Neuronal stem cell (in vitro differentiated cells): ENCODE data around the gene CFP.

Source experiments
- DNase-seq: peaks from one replicate; pipeline ENCODE4 v3.0.0-alpha.2; 2013; ENCODE audit warnings: low spot score
- H2AFZ ChIP-seq: one replicate; pipeline ENCODE4 v1.6.1; 2013; ENCODE audit warnings: mild to moderate bottlenecking, low read length, inconsistent platforms
- H2AK5ac ChIP-seq: 2 replicates; pipeline ENCODE4 v1.6.1; 2013; ENCODE audit warnings: low read depth, mild to moderate bottlenecking, inconsistent platforms, low read length, moderate library complexity, mixed read lengths
- H2BK120ac ChIP-seq: 2 replicates; pipeline ENCODE4 v1.6.1; 2013; ENCODE audit warnings: low read depth, mild to moderate bottlenecking, inconsistent platforms, low read length, moderate library complexity, mixed read lengths
- H2BK12ac ChIP-seq: one replicate; pipeline ENCODE4 v1.6.1; 2013; ENCODE audit warnings: low read length, inconsistent platforms
- H2BK15ac ChIP-seq: 2 replicates; pipeline ENCODE4 v1.6.1; 2013; ENCODE audit warnings: mild to moderate bottlenecking, low read length, inconsistent platforms, mixed read lengths
- H2BK5ac ChIP-seq: one replicate; pipeline ENCODE4 v1.6.1; 2013; ENCODE audit warnings: inconsistent platforms, mild to moderate bottlenecking, low read length, moderate library complexity
- H3K14ac ChIP-seq: one replicate; pipeline ENCODE4 v1.6.1; 2013; ENCODE audit warnings: low read length, inconsistent platforms
- H3K18ac ChIP-seq: 2 replicates; pipeline ENCODE4 v1.6.1; 2013; ENCODE audit warnings: low read length, inconsistent platforms
- H3K23ac ChIP-seq: 2 replicates; pipeline ENCODE4 v1.6.1; 2013; ENCODE audit warnings: low read depth, mild to moderate bottlenecking, mixed read lengths, low read length, inconsistent platforms; ENCODE audit not compliant: poor library complexity
- H3K27ac ChIP-seq: replicated peaks from 3 replicates; pipeline ENCODE4 v1.5.1; 2013; ENCODE audit warnings: low read length, inconsistent platforms
- H3K27me3 ChIP-seq, 3 experiments: 2 replicates each; pipeline ENCODE4 v1.6.1; 2013; ENCODE audit warnings: low read length in 3 of 3, mild to moderate bottlenecking in 2 of 3, inconsistent platforms in 1 of 3, low read depth in 1 of 3, mixed read lengths in 1 of 3, moderate library complexity in 1 of 3; ENCODE audit not compliant: control insufficient read depth in 3 of 3, insufficient read depth in 3 of 3
- H3K36me3 ChIP-seq, 2 donors: replicated peaks in 1 of 2; 2 replicates each; pipeline ENCODE4 v1.6.1; 2013; ENCODE audit warnings: low read length in 2 of 2; ENCODE audit not compliant: control insufficient read depth in 2 of 2, insufficient read depth in 2 of 2
- H3K4ac ChIP-seq: 2 replicates; pipeline ENCODE4 v1.6.1; 2013; ENCODE audit warnings: inconsistent platforms, mild to moderate bottlenecking, low read length, moderate library complexity
- H3K4me1 ChIP-seq, 2 donors: 1 replicate in 1 of 2; 2 replicates in 1 of 2; pipeline ENCODE4 v1.6.1; 2013; ENCODE audit warnings: low read length in 2 of 2, low read depth in 1 of 2; ENCODE audit not compliant: control insufficient read depth in 2 of 2, insufficient read depth in 1 of 2
- H3K4me2 ChIP-seq: one replicate; pipeline ENCODE4 v1.6.1; 2013; ENCODE audit warnings: mild to moderate bottlenecking, low read length, inconsistent platforms; ENCODE audit not compliant: insufficient read depth, poor library complexity, severe bottlenecking
- H3K4me3 ChIP-seq, 2 donors: 2 replicates each; pipeline ENCODE4 v1.5.1; 2013; ENCODE audit warnings: low read length in 2 of 2, mild to moderate bottlenecking in 2 of 2, inconsistent platforms in 1 of 2, moderate library complexity in 1 of 2
- H3K79me1 ChIP-seq: one replicate; pipeline ENCODE4 v1.6.1; 2013; ENCODE audit warnings: low read depth, mild to moderate bottlenecking, inconsistent platforms, low read length, moderate library complexity
- H3K9ac ChIP-seq: one replicate; pipeline ENCODE4 v1.6.1; 2013; ENCODE audit warnings: mild to moderate bottlenecking, low read depth, low read length, inconsistent platforms; ENCODE audit not compliant: poor library complexity
- H3K9me3 ChIP-seq, 2 donors: replicated peaks in 1 of 2; 2 replicates each; pipeline versions ENCODE3 to v1.6.1; 2013; ENCODE audit warnings: low read length in 2 of 2, mild to moderate bottlenecking in 2 of 2, inconsistent platforms in 1 of 2, low read depth in 1 of 2, mixed read lengths in 1 of 2, moderate library complexity in 1 of 2; ENCODE audit not compliant: control insufficient read depth in 2 of 2, insufficient read depth in 1 of 2
- H4K8ac ChIP-seq: one replicate; pipeline ENCODE4 v1.6.1; 2013; ENCODE audit warnings: low read depth, mild to moderate bottlenecking, inconsistent platforms, low read length, moderate library complexity
- H4K91ac ChIP-seq: one replicate; pipeline ENCODE4 v1.6.1; 2013; ENCODE audit warnings: low read length, low read depth, mild to moderate bottlenecking, inconsistent platforms; ENCODE audit not compliant: poor library complexity
- whole genome bisulfite sequencing, 2 donors: extraction: QIAGEN DNeasy Blood & Tissue Kit; methylation state at CpG; one replicate each; pipeline ENCODE4 v1.1.7; 2013; ENCODE audit warnings: missing lambda C conversion rate in 2 of 2, mixed read lengths in 1 of 2; ENCODE audit not compliant: insufficient read length in 2 of 2, insufficient replicate concordance in 1 of 2; ENCODE audit errors: extremely low coverage in 2 of 2; 5-methylcytosine and 5-hydroxymethylcytosine counted together

Gene CFP

GRCh38 chrX:47638816-47639215 lies 9.1 kb upstream of the CFP start:
- H2BK120ac ChIP-seq = no peak overlapping the region
- H3K4me2 ChIP-seq = no peak overlapping the region
- H2BK5ac ChIP-seq = no peak overlapping the region
- WGBS, 2 donors = no CpG with 5 or more reads among the region's 14 CpGs
- H2AK5ac ChIP-seq = no peak overlapping the region
- peaks cover 0 to 5% of the 10 kb centered on the region in 2 donors for H3K4me1 ChIP-seq
- no peak overlapping the region for H3K4me3 ChIP-seq
- DNase-seq = no peak
- H3K4ac ChIP-seq = no peak overlapping the region
- H3K9ac ChIP-seq = no peak overlapping the region
- peaks cover 18 to 70% of the 10 kb centered on the region in 2 donors for H3K36me3 ChIP-seq
- no peak overlapping the region for H3K27ac ChIP-seq
- H3K79me1 ChIP-seq = no peaks in the 10 kb centered on the region
- no peak overlapping the region for H2BK15ac ChIP-seq
- H3K14ac ChIP-seq = no peak overlapping the region
- no peak overlapping the region for H4K91ac ChIP-seq
- no peaks in the 10 kb centered on the region for H3K27me3 ChIP-seq
- no peak overlapping the region for H2AFZ ChIP-seq
- no peak overlapping the region for H3K18ac ChIP-seq
- no peak overlapping the region for H2BK12ac ChIP-seq
- no peak overlapping the region for H4K8ac ChIP-seq
- no peak overlapping the region for H3K23ac ChIP-seq
- peaks cover 0 to 20% of the 10 kb centered on the region in 2 donors for H3K9me3 ChIP-seq

- H3K4ac ChIP-seq = no peak overlapping the region
- no peak overlapping the region for H4K8ac ChIP-seq
- no peak overlapping the region for H2AK5ac ChIP-seq
- no peak overlapping the region for H3K4me3 ChIP-seq
- no peaks in the 10 kb centered on the region for H3K79me1 ChIP-seq
- peak overlapping the region; percentile 2 for H3K4me2 ChIP-seq
- no peak overlapping the region for H3K23ac ChIP-seq
- no peak overlapping the region for H3K18ac ChIP-seq
- no peak overlapping the region for H2BK15ac ChIP-seq
- no peak overlapping the region for H2BK120ac ChIP-seq
- H2AFZ ChIP-seq = no peak overlapping the region
- H3K14ac ChIP-seq = no peak overlapping the region
- H3K27ac ChIP-seq = no peak overlapping the region
- no CpG with 5 or more reads among the region's 31 CpGs for WGBS, 2 donors
- H2BK12ac ChIP-seq = no peak overlapping the region
- peaks cover 18 to 70% of the 10 kb centered on the region in 2 donors for H3K36me3 ChIP-seq
- H3K27me3 ChIP-seq = no peaks in the 10 kb centered on the region
- peaks cover 0 to 20% of the 10 kb centered on the region in 2 donors for H3K9me3 ChIP-seq
- DNase-seq = no peak
- H4K91ac ChIP-seq = no peak overlapping the region
- no peak overlapping the region for H2BK5ac ChIP-seq
- no peak overlapping the region for H3K9ac ChIP-seq
- peaks cover 0 to 5% of the 10 kb centered on the region in 2 donors for H3K4me1 ChIP-seq
Observed at GRCh38 chrX:47637546-47638195, 7.9 kb upstream of the CFP start.

GRCh38 chrX:47634871-47635575 lies 5.3 kb upstream of the CFP start:
- Histone ChIP-seq H3K79me1 (no peaks in the 10 kb centered on the region), H3K9me3 (peaks cover 0 to 3% of the 10 kb centered on the region in 2 donors), H2AK5ac (no peak overlapping the region), H3K4me3 (no peak overlapping the region), H2AFZ (no peak overlapping the region), H3K4me2 (no peak overlapping the region), H3K9ac (no peak overlapping the region), H3K4ac (no peak overlapping the region), H3K23ac (no peak overlapping the region), H2BK12ac (no peak overlapping the region), H4K8ac (no peak overlapping the region), H4K91ac (no peak overlapping the region), H3K18ac (no peak overlapping the region), H2BK15ac (no peak overlapping the region), H3K27me3 (no peaks in the 10 kb centered on the region), H3K4me1 (peaks cover 0 to 5% of the 10 kb centered on the region in 2 donors), H2BK5ac (no peak overlapping the region), H3K14ac (no peak overlapping the region), H3K36me3 (peaks cover 9 to 49% of the 10 kb centered on the region in 2 donors), H3K27ac (no peak overlapping the region), H2BK120ac (no peak overlapping the region)
- WGBS, 2 donors = no CpG with 5 or more reads among the region's 16 CpGs
- no peak for DNase-seq
